ENCODE results near the gene COL15A1. TPM values are rescaled to one million over a fixed set of nuclear protein-coding genes. Genes with fewer than 3 reads are reported as not detected.

Gene COL15A1
- total and polyA plus RNA-seq, 2 of the 8 experiments (the other 6 are each of a cell fraction or from before 2014, with no cell fraction given), result 0.12 to 0.15 TPM

DNA sequence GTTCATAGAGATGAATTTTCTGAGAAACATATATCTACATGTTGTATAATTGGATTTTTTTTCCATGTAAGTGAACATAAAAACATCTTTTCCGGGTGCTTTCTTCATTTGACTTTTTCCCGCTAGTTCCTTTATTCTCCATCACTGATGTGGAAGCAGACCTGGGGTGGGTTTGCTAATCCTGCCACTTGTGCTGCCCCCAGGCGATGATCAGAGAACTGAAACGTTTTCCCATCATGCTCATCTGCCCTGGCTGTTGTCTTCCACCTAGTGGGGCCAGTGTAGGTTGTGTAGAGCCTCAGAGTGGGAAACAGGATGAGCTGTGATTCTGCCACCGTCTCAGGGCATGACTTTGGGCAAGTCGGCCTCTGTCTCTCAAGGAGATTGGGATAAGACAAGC, 127.0 kb downstream of the COL15A1 start (continued):
- TF ChIP-seq PHF8 (conservative IDR thresholded peaks at IDR 0.05; ENCODE audit: low read depth, low read length) (no peak), ASH2L (IDR thresholded peaks at IDR 0.05; ENCODE audit: low read length) (no peak), GTF2F1 (IDR thresholded peaks at IDR 0.05; ENCODE audit: borderline replicate concordance, low read depth, low read length) (no peak), JUND (IDR thresholded peaks at IDR 0.05; ENCODE audit: low read length) (no peak), RXRA (IDR thresholded peaks at IDR 0.05; ENCODE audit: insufficient read depth, low read depth, low read length) (no peak), SUZ12 (IDR thresholded peaks at IDR 0.05; ENCODE audit: low read length) (no peak), NRF1 (IDR thresholded peaks at IDR 0.05; ENCODE audit: low read depth, low read length) (no peak), RAD21 (IDR thresholded peaks at IDR 0.05 in 1 of 2, conservative IDR thresholded peaks at IDR 0.05 in 1 of 2; ENCODE audit: low read depth in 2 of 2, low read length in 2 of 2) (no peak)

All from H1 (cell line).